Dendritic cell treated with granulocyte-macrophage colony-stimulating factor and Interleukin-4, amounts not matched to agents 40 ng/mL and 50 ng/mL, for 4 days (primary cell): ENCODE results near the gene MED9.
"Not testable (repeated sequence)": the region's sequence is repeated elsewhere in the genome, so short reads cannot be mapped to it uniquely, and the experiment has no call there.

ENCODE experiments used
- H3K27ac Mint-ChIP-seq: one replicate; pipeline ENCODE4 v1.8.0; 2022; ENCODE audit warnings: mild to moderate bottlenecking, mixed read lengths
- H3K27me3 Mint-ChIP-seq: one replicate; pipeline ENCODE4 v1.8.0; 2022; ENCODE audit warnings: mild to moderate bottlenecking, mixed read lengths
- H3K36me3 Mint-ChIP-seq: one replicate; pipeline ENCODE4 v1.8.0; 2022; ENCODE audit warnings: low read depth, mixed read lengths
- H3K4me1 Mint-ChIP-seq: one replicate; pipeline ENCODE4 v1.8.0; 2022; ENCODE audit warnings: low read depth, mixed read lengths
- H3K4me3 Mint-ChIP-seq: one replicate; pipeline ENCODE4 v1.8.0; 2022; ENCODE audit warnings: mild to moderate bottlenecking, moderate library complexity, mixed read lengths
- H3K9me3 Mint-ChIP-seq: one replicate; pipeline ENCODE4 v1.8.0; 2022; ENCODE audit warnings: mixed read lengths
- intact Hi-C: fragments of 100-400 bp; cut with micrococcal nuclease; formaldehyde crosslinking; loops from one replicate; pipeline ENCODE4 v1.15.0; 2022

MED9 gene

DNA sequence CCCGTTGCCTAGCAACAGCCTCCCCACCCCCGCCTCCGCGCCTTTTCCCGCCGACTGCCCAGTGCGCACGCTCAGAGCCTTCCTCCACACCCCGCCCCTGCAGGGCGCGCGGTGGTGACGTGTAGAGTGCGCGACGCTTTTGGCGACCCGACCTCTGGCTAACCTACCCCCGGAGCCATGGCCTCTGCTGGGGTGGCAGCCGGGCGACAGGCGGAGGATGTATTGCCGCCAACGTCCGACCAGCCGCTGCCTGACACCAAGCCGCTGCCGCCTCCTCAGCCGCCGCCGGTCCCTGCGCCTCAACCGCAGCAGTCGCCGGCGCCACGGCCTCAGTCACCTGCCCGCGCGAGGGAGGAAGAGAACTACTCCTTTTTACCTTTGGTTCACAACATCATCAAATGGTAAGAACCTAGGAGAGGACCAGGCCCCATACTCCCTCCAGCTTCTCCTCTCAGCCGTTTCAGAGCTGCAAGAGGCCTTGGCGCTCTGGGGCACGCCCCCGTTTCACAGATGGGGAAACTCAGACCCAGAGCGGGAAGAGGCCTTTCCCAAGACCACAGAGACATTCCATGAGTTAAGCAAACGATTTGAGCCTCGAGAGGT, at the start of gene MED9:
TSS of gene MED9 (plus strand) at position 136 of the 603 bp plus-strand sequence. CDS start at position 178, 42 bp downstream.
- H3K27ac Mint-ChIP-seq: peak within 1 kb of the TSS; percentile 93
- intact Hi-C loops: loop anchor here (2.0 kb wide), 1 partner anchor 20 kb away; the partner anchor contains the start of gene RASD1
- peaks cover 32% of the 10 kb centered on the region for H3K4me1 Mint-ChIP-seq

GRCh38 chr17:17429222-17429621, 47.6 kb upstream of the MED9 start:
- peaks cover 14% of the 10 kb centered on the region for H3K4me1 Mint-ChIP-seq
- H3K9me3 Mint-ChIP-seq: peaks cover 8% of the 10 kb centered on the region
- H3K36me3 Mint-ChIP-seq: no peaks in the 10 kb centered on the region
- no peaks in the 10 kb centered on the region for H3K27me3 Mint-ChIP-seq
- intact Hi-C loops: no loop called here
- H3K4me3 Mint-ChIP-seq: no peak overlapping the region
- no peak overlapping the region for H3K27ac Mint-ChIP-seq

More for the DNA sequence above, at the start of gene MED9:
- Mint-ChIP-seq H3K36me3 (peaks cover 27% of the 10 kb centered on the region), H3K4me3 (peak within 1 kb of the TSS; percentile 91), H3K9me3 (no peaks in the 10 kb centered on the region), H3K27me3 (peaks cover 3% of the 10 kb centered on the region)

- H3K27ac Mint-ChIP-seq, H3K27me3 Mint-ChIP-seq, H3K36me3 Mint-ChIP-seq, intact Hi-C loops, H3K4me3 Mint-ChIP-seq, H3K9me3 Mint-ChIP-seq: not testable (repeated sequence)
- H3K4me1 Mint-ChIP-seq: peaks cover 22% of the 10 kb centered on the region
Observed at GRCh38 chr17:17430924-17431323, 45.9 kb upstream of the MED9 start.

DNA sequence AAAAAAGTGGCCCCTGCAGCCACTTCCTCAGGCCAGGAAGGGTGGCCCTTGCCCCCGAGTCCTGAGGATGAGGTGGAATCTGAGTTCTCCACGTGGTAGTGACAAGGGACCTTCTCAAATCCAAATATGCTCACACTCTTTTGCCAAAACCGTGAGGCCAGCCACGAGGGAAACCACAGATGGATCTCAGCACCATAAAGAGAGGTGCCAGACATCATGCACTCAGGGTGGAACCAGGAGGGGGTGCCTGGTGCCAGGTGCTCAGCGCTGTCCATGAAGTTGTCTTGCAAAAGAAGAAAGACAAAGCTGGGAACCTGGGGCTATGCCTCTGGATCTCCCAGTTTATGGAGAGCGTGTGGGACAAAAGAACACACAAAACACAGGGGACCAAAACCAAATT, 45.2 kb upstream of the MED9 start:
- H3K9me3 Mint-ChIP-seq: no peaks in the 10 kb centered on the region
- H3K4me3 Mint-ChIP-seq: no peak overlapping the region
- no peaks in the 10 kb centered on the region for H3K36me3 Mint-ChIP-seq
- H3K4me1 Mint-ChIP-seq: peaks cover 22% of the 10 kb centered on the region
- intact Hi-C loops: no loop called here
- no peak overlapping the region for H3K27ac Mint-ChIP-seq
- no peaks in the 10 kb centered on the region for H3K27me3 Mint-ChIP-seq

DNA sequence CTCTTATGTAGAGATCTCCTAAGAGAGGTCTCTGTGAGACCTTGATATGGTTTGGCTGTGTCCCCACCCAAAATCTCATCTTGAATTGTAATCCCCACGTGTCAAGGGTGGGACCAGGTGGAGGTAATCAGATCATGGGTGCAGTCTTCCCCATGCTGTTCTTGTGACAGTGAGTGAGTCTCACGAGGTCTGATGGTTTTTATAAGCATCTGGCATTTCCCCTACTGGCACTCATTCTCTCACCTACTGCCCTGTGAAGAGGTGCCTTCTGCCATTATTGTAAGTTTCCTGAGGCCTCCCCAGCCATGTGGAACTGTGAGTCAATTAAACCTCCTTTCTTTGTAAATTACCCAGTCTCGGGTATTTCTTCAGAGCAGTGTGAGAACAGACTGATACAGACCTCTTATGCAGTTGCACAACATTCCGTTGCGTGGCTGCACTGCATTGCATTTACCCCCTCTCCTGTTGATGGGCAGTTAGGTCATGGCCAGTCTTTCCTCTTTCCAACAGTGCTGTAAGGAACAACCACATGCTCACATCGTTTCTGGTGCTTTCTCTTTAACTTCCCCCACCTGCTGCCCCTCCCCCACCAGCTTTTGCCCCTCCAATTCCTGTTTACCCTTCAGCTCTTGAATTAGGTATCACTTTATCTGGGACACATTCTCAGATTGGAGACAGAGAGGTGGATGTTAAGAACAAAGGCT, 43.6 kb upstream of the MED9 start:
- H3K27ac Mint-ChIP-seq: no peak overlapping the region
- H3K4me3 Mint-ChIP-seq: no peak overlapping the region
- intact Hi-C loops: no loop called here
- no peaks in the 10 kb centered on the region for H3K27me3 Mint-ChIP-seq
- H3K9me3 Mint-ChIP-seq: no peaks in the 10 kb centered on the region
- H3K36me3 Mint-ChIP-seq: no peaks in the 10 kb centered on the region
- peaks cover 22% of the 10 kb centered on the region for H3K4me1 Mint-ChIP-seq

DNA sequence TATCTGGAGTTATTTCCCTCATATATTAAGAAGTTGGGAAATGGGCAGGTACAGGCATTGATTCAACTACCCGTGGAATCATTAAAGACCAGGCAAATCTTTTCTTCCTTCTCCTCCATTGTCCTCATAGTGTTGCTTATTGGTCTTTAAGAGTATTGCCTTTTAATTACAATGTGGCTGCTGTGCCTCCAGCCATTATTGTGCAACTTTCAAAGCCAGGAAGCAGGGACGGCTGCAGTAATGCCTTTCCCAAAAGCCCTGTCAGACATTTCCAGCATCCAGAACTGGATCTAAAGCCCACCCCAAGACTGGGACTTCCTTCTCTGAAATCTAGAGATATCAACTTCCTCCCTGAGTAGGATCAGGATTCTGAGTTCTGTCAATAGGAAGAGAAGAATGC, 42.3 kb upstream of the MED9 start:
- Mint-ChIP-seq H3K27ac (no peak overlapping the region), H3K4me3 (no peak overlapping the region), H3K36me3 (no peaks in the 10 kb centered on the region), H3K9me3 (no peaks in the 10 kb centered on the region), H3K4me1 (peaks cover 22% of the 10 kb centered on the region), H3K27me3 (no peaks in the 10 kb centered on the region)
- intact Hi-C loops: no loop called here

DNA sequence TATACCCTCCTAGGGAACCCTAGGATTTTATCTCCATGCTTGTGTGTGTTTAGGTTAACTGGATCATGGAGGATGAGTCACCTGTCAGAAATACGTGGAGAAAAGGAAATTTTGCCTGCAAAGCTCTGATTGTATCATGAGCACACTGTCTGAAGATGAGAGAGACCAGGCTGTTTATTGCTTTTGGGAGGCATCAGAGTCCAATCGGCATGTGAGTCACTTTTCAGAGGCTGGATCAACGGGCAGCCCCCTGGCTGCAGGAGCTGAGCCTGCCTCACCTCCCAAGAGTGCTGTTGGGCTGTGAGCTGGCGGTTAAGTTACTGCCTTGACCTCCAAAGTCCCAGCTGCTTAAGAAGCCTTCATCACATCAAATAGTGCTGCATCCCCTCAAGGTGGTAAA, 41.5 kb upstream of the MED9 start:
- Mint-ChIP-seq H3K4me3 (no peak overlapping the region), H3K27me3 (no peaks in the 10 kb centered on the region), H3K36me3 (no peaks in the 10 kb centered on the region), H3K4me1 (peaks cover 22% of the 10 kb centered on the region), H3K9me3 (no peaks in the 10 kb centered on the region), H3K27ac (no peak overlapping the region)
- intact Hi-C loops: no loop called here

DNA sequence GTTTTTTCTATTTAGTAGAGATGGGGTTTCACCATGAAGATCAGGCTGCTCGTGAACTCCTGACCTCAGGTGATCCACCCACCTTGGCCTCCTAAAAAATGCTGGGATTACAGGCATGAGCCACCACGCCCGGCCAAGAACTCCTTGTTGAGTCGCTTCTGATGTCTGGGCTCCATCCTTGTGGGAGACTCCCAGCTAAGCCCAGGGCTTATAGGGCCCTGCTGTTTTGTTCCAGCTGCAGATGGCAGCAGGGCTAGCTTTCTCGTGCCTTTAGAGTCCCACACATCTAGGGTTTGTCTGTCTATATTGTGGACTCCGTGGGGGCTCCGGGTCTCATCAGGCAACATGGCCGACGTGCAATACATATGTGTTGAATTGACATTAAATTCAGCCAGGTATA, 39.3 kb upstream of the MED9 start:
- Mint-ChIP-seq H3K36me3 (no peaks in the 10 kb centered on the region), H3K27me3 (no peaks in the 10 kb centered on the region), H3K9me3 (no peaks in the 10 kb centered on the region), H3K27ac (no peak overlapping the region), H3K4me1 (peaks cover 20% of the 10 kb centered on the region), H3K4me3 (no peak overlapping the region)
- intact Hi-C loops: no loop called here

- no peaks in the 10 kb centered on the region for H3K36me3 Mint-ChIP-seq
- no peaks in the 10 kb centered on the region for H3K9me3 Mint-ChIP-seq
- no peak overlapping the region for H3K4me3 Mint-ChIP-seq
- H3K4me1 Mint-ChIP-seq: peaks cover 15% of the 10 kb centered on the region
- H3K27me3 Mint-ChIP-seq: no peaks in the 10 kb centered on the region
- H3K27ac Mint-ChIP-seq: no peak overlapping the region
- intact Hi-C loops: no loop called here
Observed at GRCh38 chr17:17437893-17438292, 38.9 kb upstream of the MED9 start.

DNA sequence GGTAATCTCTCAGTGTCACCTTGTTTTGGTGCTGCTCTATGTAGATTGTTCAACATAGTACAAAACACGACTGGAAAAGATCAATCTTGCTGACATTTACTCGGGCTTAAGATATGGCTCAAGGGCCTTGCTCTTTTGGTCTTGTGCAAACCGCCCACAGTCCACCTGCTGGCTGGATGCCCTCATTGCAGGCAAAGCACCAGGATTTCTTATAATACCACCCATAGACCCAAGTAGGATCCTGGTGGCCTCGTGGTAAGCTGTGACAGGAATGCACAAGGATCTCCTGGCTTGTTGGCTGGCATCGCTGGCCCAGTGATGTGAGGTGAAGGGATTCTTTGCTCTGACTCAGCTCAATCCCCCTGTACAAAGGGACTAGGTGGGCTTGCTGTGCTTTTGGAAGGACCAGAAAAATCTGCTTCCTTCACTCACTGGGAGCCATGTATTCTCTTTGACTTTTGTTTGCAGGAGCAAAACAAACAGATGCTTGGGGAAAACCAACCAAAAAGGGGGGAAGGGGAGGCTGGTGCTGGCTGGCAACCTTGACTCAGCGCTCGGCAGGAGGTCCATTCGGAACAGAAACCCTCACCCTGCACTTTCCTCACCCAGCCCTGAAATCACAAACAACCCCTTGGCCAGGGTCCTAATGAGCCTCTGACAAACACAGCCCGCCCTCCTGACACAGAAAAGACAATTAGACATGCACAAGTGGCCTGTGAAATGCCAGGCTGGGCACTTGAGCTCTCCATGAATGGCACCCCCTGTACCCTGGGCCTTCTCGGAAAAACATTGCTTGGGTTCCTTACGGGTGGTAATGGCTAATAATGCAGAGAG, 36.6 kb upstream of the MED9 start:
- H3K27me3 Mint-ChIP-seq: peaks cover 1% of the 10 kb centered on the region
- H3K4me3 Mint-ChIP-seq: no peak overlapping the region
- intact Hi-C loops: loop anchor here (5.0 kb wide), 1 partner anchor 83 kb away; no protein-coding TSS in a partner anchor
- no peaks in the 10 kb centered on the region for H3K9me3 Mint-ChIP-seq
- H3K36me3 Mint-ChIP-seq: no peaks in the 10 kb centered on the region
- no peak overlapping the region for H3K27ac Mint-ChIP-seq
- no peaks in the 10 kb centered on the region for H3K4me1 Mint-ChIP-seq

DNA sequence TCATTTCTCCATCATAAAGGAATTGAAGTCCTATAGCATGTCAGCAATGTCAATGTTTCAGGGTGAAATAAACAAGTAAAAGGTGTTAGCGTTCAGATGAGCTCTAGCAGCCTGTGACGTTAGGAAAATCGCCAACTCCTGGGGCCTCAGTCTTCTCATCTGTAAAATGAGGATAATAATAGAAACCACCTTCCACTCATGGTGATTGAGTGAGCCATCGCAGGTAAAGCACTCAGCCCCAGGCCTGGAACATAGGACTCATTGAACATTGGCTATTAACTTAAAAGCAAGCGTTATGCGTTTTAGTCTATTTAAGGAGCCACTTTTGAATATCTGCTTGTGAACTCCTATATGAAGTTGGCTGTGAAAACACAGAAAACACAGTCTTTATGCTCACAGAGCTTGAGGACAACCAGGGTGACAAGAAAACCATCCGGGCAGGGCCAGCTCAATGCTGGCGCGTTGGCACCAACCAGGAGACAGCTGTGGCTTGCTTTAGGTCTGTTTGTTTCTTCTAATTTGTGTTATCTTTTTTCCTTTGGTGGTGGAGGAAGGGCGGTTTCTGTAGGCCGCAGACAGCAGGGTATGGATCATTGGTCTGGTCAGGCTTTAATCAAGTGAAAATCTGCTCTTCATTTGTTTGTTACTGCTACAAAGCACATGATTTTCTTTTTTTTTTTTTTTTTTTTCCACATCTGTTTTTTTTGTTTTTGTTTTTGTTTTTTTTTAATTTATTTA, 35.7 kb upstream of the MED9 start:
- H3K27ac Mint-ChIP-seq: no peak overlapping the region
- intact Hi-C loops: loop anchor here (5.0 kb wide), 1 partner anchor 84 kb away; no protein-coding TSS in a partner anchor
- H3K9me3 Mint-ChIP-seq: no peaks in the 10 kb centered on the region
- no peaks in the 10 kb centered on the region for H3K4me1 Mint-ChIP-seq
- H3K4me3 Mint-ChIP-seq: no peak overlapping the region
- H3K36me3 Mint-ChIP-seq: no peaks in the 10 kb centered on the region
- H3K27me3 Mint-ChIP-seq: peaks cover 6% of the 10 kb centered on the region

GRCh38 chr17:17443173-17443572, 33.6 kb upstream of the MED9 start:
- intact Hi-C loops: loop anchor here (5.0 kb wide), 1 partner anchor 86 kb away; no protein-coding TSS in a partner anchor
- no peaks in the 10 kb centered on the region for H3K9me3 Mint-ChIP-seq
- no peak overlapping the region for H3K27ac Mint-ChIP-seq
- peaks cover 6% of the 10 kb centered on the region for H3K27me3 Mint-ChIP-seq
- H3K36me3 Mint-ChIP-seq: no peaks in the 10 kb centered on the region
- H3K4me1 Mint-ChIP-seq: no peaks in the 10 kb centered on the region
- no peak overlapping the region for H3K4me3 Mint-ChIP-seq

- Mint-ChIP-seq H3K27me3 (peaks cover 6% of the 10 kb centered on the region), H3K4me1 (no peaks in the 10 kb centered on the region), H3K4me3 (no peak overlapping the region), H3K9me3 (no peaks in the 10 kb centered on the region), H3K36me3 (no peaks in the 10 kb centered on the region), H3K27ac (no peak overlapping the region)
- intact Hi-C loops: no loop called here
Observed at GRCh38 chr17:17445296-17445924, 31.4 kb upstream of the MED9 start.
